H9 (cell line): Measurements from ENCODE around the gene TMEM269. TPM values are rescaled to one million over a fixed set of nuclear protein-coding genes. Genes with fewer than 3 reads are reported as not detected.

Experiments
- DNase-seq: peaks from one replicate; pipeline ENCODE4 v3.0.0-alpha.2; 2017
- H2AFZ ChIP-seq: one replicate; pipeline ENCODE4 v1.6.1; 2013; ENCODE audit warnings: mild to moderate bottlenecking, low read length, control low read depth, moderate library complexity
- H2AK5ac ChIP-seq: 2 replicates; pipeline ENCODE4 v1.6.1; 2013; ENCODE audit warnings: low read length, control low read depth, mixed read lengths; ENCODE audit not compliant: insufficient read length
- H2BK120ac ChIP-seq: one replicate; pipeline ENCODE4 v1.6.1; 2013; ENCODE audit warnings: low read depth, mild to moderate bottlenecking, low read length, control low read depth, inconsistent platforms; ENCODE audit not compliant: poor library complexity, severe bottlenecking
- H2BK12ac ChIP-seq: 2 replicates; pipeline ENCODE4 v1.6.1; 2013; ENCODE audit warnings: low read length, control low read depth, mixed read lengths, low read depth; ENCODE audit not compliant: insufficient read length
- H2BK15ac ChIP-seq: 2 replicates; pipeline ENCODE4 v1.6.1; 2013; ENCODE audit warnings: low read depth, low read length, control low read depth
- H2BK20ac ChIP-seq: one replicate; pipeline ENCODE4 v1.6.1; 2013; ENCODE audit warnings: low read depth, mild to moderate bottlenecking, low read length, control low read depth, inconsistent platforms; ENCODE audit not compliant: poor library complexity, severe bottlenecking
- H2BK5ac ChIP-seq: 2 replicates; pipeline ENCODE4 v1.6.1; 2013; ENCODE audit warnings: low read length, control low read depth, mixed read lengths; ENCODE audit not compliant: insufficient read length
- H3K14ac ChIP-seq: 2 replicates; pipeline ENCODE4 v1.6.1; 2013; ENCODE audit warnings: low read length, control low read depth; ENCODE audit not compliant: insufficient read depth
- H3K18ac ChIP-seq: 2 replicates; pipeline ENCODE4 v1.6.1; 2013; ENCODE audit warnings: low read depth, mild to moderate bottlenecking, mixed read lengths, low read length, control low read depth; ENCODE audit not compliant: insufficient read length
- H3K23ac ChIP-seq: 2 replicates; pipeline ENCODE4 v1.6.1; 2013; ENCODE audit warnings: low read length, control low read depth, mixed read lengths, low read depth; ENCODE audit not compliant: insufficient read length
- H3K23me2 ChIP-seq: 2 replicates; pipeline ENCODE4 v1.6.1; 2013; ENCODE audit warnings: low read depth, mild to moderate bottlenecking, mixed read lengths, low read length, control low read depth; ENCODE audit not compliant: insufficient read length, poor library complexity, severe bottlenecking
- H3K27ac ChIP-seq: 2 replicates; pipeline ENCODE4 v1.5.1; 2013; ENCODE audit warnings: low read length, control low read depth, mixed read lengths, low read depth; ENCODE audit not compliant: insufficient read length
- H3K27me3 ChIP-seq: 2 replicates; pipeline ENCODE4 v1.6.1; 2013; ENCODE audit warnings: low read length, control low read depth, inconsistent platforms; ENCODE audit not compliant: insufficient read depth
- H3K4ac ChIP-seq: 2 replicates; pipeline ENCODE4 v1.6.1; 2013; ENCODE audit warnings: low read depth, mild to moderate bottlenecking, control low read depth, inconsistent platforms, low read length, moderate library complexity
- H3K4me1 ChIP-seq: 2 replicates; pipeline ENCODE4 v1.6.1; 2013; ENCODE audit warnings: low read length, control low read depth, inconsistent platforms; ENCODE audit not compliant: insufficient read depth
- H3K4me2 ChIP-seq: 2 replicates; pipeline ENCODE4 v1.6.1; 2013; ENCODE audit warnings: low read length, control low read depth, mixed read lengths; ENCODE audit not compliant: insufficient read length, insufficient read depth
- H3K56ac ChIP-seq: 2 replicates; pipeline ENCODE4 v1.6.1; 2013; ENCODE audit warnings: low read depth, mild to moderate bottlenecking, mixed read lengths, low read length, control low read depth; ENCODE audit not compliant: insufficient read length
- H3K79me1 ChIP-seq: 2 replicates; pipeline ENCODE4 v1.6.1; 2013; ENCODE audit warnings: low read depth, mild to moderate bottlenecking, moderate library complexity, low read length, control low read depth, inconsistent platforms; ENCODE audit not compliant: insufficient read depth, poor library complexity, severe bottlenecking
- H3K79me2 ChIP-seq: 2 replicates; pipeline ENCODE4 v1.6.1; 2013; ENCODE audit warnings: low read length, control low read depth, inconsistent platforms; ENCODE audit not compliant: insufficient read depth
- H3K9ac ChIP-seq: 2 replicates; pipeline ENCODE4 v1.6.1; 2013; ENCODE audit warnings: low read length, control low read depth, mixed read lengths; ENCODE audit not compliant: insufficient read length; ENCODE audit errors: extremely low read depth
- H3K9me3 ChIP-seq: one replicate; pipeline ENCODE4 v1.6.1; 2013; ENCODE audit warnings: low read depth, low read length, inconsistent platforms; ENCODE audit not compliant: control insufficient read depth
- H3T11ph ChIP-seq: one replicate; pipeline ENCODE4 v1.6.1; 2013; ENCODE audit warnings: mild to moderate bottlenecking, low read length, control low read depth, inconsistent platforms
- H4K20me1 ChIP-seq: one replicate; pipeline ENCODE4 v1.6.1; 2013; ENCODE audit not compliant: control insufficient read depth, insufficient read length, insufficient read depth
- H4K5ac ChIP-seq: 2 replicates; pipeline ENCODE4 v1.6.1; 2013; ENCODE audit warnings: low read depth, mild to moderate bottlenecking, mixed read lengths, low read length, control low read depth; ENCODE audit not compliant: insufficient read length
- H4K8ac ChIP-seq: replicated peaks from 2 replicates; pipeline ENCODE4 v1.6.1; 2013; ENCODE audit warnings: low read length, control low read depth, mixed read lengths, low read depth; ENCODE audit not compliant: insufficient read length
- H4K91ac ChIP-seq: 2 replicates; pipeline ENCODE4 v1.6.1; 2013; ENCODE audit warnings: low read depth, mild to moderate bottlenecking, moderate library complexity, mixed read lengths, low read length, control low read depth; ENCODE audit not compliant: insufficient read length
- H3K27ac Mint-ChIP-seq, 3 experiments: 2 replicates in 2 of 3; 3 replicates in 1 of 3; pipeline ENCODE4 v1.8.0; 2020 to 2021; ENCODE audit warnings: mixed read lengths in 3 of 3, mild to moderate bottlenecking in 1 of 3, moderate library complexity in 1 of 3
- H3K27me3 Mint-ChIP-seq: 2 replicates; pipeline ENCODE4 v1.8.0; 2021; ENCODE audit warnings: low read depth, mild to moderate bottlenecking, moderate library complexity, mixed read lengths
- H3K36me3 Mint-ChIP-seq, 3 experiments: 2 replicates in 2 of 3; 3 replicates in 1 of 3; pipeline ENCODE4 v1.8.0; 2020 to 2021; ENCODE audit warnings: low read depth in 3 of 3, mixed read lengths in 3 of 3; ENCODE audit not compliant: insufficient read depth in 1 of 3
- H3K4me1 Mint-ChIP-seq, 2 experiments: 2 replicates each; pipeline ENCODE4 v1.8.0; 2020; ENCODE audit warnings: mixed read lengths in 2 of 2
- H3K4me3 Mint-ChIP-seq, 2 experiments: 2 replicates in 1 of 2; 3 replicates in 1 of 2; pipeline ENCODE4 v1.8.0; 2020 to 2021; ENCODE audit warnings: mild to moderate bottlenecking in 2 of 2, mixed read lengths in 2 of 2, moderate library complexity in 1 of 2
- H3K9me3 Mint-ChIP-seq, 2 experiments: 2 replicates in 1 of 2; 3 replicates in 1 of 2; pipeline ENCODE4 v1.8.0; 2020; ENCODE audit warnings: mild to moderate bottlenecking in 2 of 2, mixed read lengths in 2 of 2, moderate library complexity in 1 of 2
- WGBS: extraction: QIAGEN DNeasy Blood & Tissue Kit; methylation state at CpG from one replicate; pipeline ENCODE4 v1.1.7; 2013; ENCODE audit warnings: missing lambda C conversion rate, low lambda C conversion rate, mixed read lengths; ENCODE audit not compliant: insufficient read length; ENCODE audit errors: extremely low coverage; 5-methylcytosine and 5-hydroxymethylcytosine counted together
- total RNA-seq: library from RNA; stranded (reverse); gene quantifications from 2 replicates; pipeline ENCODE4 v1.2.1, GENCODE V29; 2021
- TF ChIP-seq, protein P1 (sequence below): fragments of 200-600 bp; sonication (generic); conservative IDR thresholded peaks from 3 replicates; pipeline ENCODE4 v1.8.0; 2021; ENCODE audit warnings: antibody characterized with exemption, mild to moderate bottlenecking

The TMEM269 gene
- total RNA-seq, 1 experiment from 2014 or later = 0.17 TPM

DNA sequence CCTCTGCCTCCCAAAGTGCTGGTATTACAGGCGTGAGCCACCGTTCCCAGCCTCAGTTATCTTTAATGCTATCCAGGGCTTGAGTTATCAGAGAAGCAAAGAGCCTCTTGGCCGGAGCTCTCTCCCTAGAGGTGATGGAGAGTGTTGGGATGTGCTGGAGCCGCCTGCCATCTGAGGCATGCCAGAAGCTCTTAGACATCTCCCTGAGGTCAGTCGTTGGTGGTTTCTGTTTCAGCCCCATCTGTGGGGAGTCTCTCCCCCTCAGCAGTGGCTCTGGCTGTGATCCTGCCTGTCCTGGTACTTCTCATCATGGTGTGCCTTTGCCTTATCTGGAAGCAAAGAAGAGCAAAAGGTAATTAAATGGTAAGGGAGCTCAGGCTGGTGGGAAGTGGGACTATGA, 50.0 kb downstream of the TMEM269 start:
- H3K23me2 ChIP-seq = no peaks in the 10 kb centered on the region
- WGBS = no CpG with 5 or more reads among the region's 5 CpGs
- H3K4me1 Mint-ChIP-seq = peaks cover 3% of the 10 kb centered on the region in 2 experiments; a peak in 1 of 4 replicates
- no peak overlapping the region for H2AFZ ChIP-seq
- H2BK5ac ChIP-seq = no peak overlapping the region
- H4K5ac ChIP-seq = no peak overlapping the region
- no peaks in the 10 kb centered on the region for H4K20me1 ChIP-seq
- H2BK120ac ChIP-seq = no peak overlapping the region
- no peak for DNase-seq
- no peak overlapping the region for H2AK5ac ChIP-seq
- no peak overlapping the region for H4K8ac ChIP-seq
- no peak overlapping the region for H3K18ac ChIP-seq
- H3K27ac ChIP-seq = no peak overlapping the region
- H2BK15ac ChIP-seq = no peak overlapping the region
- no peak overlapping the region for H3K14ac ChIP-seq
- H3K56ac ChIP-seq = no peak overlapping the region
- H2BK20ac ChIP-seq = no peak overlapping the region
- H3K4ac ChIP-seq = no peak overlapping the region
- no peaks in the 10 kb centered on the region for H3K9me3 ChIP-seq
- no peak overlapping the region for H3T11ph ChIP-seq
- no peaks in the 10 kb centered on the region for H3K27me3 ChIP-seq
- no peak overlapping the region for H3K23ac ChIP-seq
- TF ChIP-seq, protein P1, sequence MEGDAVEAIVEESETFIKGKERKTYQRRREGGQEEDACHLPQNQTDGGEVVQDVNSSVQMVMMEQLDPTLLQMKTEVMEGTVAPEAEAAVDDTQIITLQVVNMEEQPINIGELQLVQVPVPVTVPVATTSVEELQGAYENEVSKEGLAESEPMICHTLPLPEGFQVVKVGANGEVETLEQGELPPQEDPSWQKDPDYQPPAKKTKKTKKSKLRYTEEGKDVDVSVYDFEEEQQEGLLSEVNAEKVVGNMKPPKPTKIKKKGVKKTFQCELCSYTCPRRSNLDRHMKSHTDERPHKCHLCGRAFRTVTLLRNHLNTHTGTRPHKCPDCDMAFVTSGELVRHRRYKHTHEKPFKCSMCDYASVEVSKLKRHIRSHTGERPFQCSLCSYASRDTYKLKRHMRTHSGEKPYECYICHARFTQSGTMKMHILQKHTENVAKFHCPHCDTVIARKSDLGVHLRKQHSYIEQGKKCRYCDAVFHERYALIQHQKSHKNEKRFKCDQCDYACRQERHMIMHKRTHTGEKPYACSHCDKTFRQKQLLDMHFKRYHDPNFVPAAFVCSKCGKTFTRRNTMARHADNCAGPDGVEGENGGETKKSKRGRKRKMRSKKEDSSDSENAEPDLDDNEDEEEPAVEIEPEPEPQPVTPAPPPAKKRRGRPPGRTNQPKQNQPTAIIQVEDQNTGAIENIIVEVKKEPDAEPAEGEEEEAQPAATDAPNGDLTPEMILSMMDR = no peak
- no peaks in the 10 kb centered on the region for H3K36me3 Mint-ChIP-seq
- no peak overlapping the region for H4K91ac ChIP-seq
- H3K4me2 ChIP-seq = no peak overlapping the region
- H3K9me3 Mint-ChIP-seq = no peaks in the 10 kb centered on the region
- H2BK12ac ChIP-seq = no peak overlapping the region
- H3K9ac ChIP-seq = no peak overlapping the region
- no peak overlapping the region for H3K27ac Mint-ChIP-seq
- H3K79me1 ChIP-seq = no peaks in the 10 kb centered on the region
- H3K4me1 ChIP-seq = 0 out of 2 replicates have a peak, but pooled peaks cover 3% of the 10 kb centered on the region
- no peak overlapping the region for H3K4me3 Mint-ChIP-seq
- no peaks in the 10 kb centered on the region for H3K27me3 Mint-ChIP-seq
- no peaks in the 10 kb centered on the region for H3K79me2 ChIP-seq
